Endothelial cell of umbilical vein (primary cell): ENCODE data around the gene POLD3. TPM values are rescaled to one million over a fixed set of nuclear protein-coding genes. Genes with fewer than 3 reads are reported as not detected.

Source experiments
- BruUV-seq: library from RNA; stranded (reverse); fragments of 400-500 nt; replicated peaks from 2 replicates; lab custom pipeline; 2021; lab: Mats Ljungman, UMichigan
- CTCF ChIA-PET: fragments of 300-600, 350-600 bp; sonication (Branson Sonifier 250); formaldehyde crosslinking; loops from one replicate; lab custom pipeline; 2021; ENCODE audit warnings: antibody characterized with exemption, inconsistent platforms; lab: Charles Lee
- POLR2A ChIA-PET: fragments of 300-600, 350-600 bp; sonication (Branson Sonifier 250); formaldehyde crosslinking; loops from one replicate; lab custom pipeline; 2021; ENCODE audit warnings: antibody characterized with exemption, inconsistent platforms; lab: Charles Lee
- DNase-seq: peaks from one replicate; pipeline ENCODE4 v3.0.0-alpha.2; 2011; ENCODE audit warnings: low read depth, low spot score
- FAIRE-seq: peaks from 2 replicates; lab custom pipeline; 2011; peaks lifted over from hg19 to GRCh38; lab: Jason Lieb, UNC
- H2AFZ ChIP-seq: 2 replicates; pipeline ENCODE4 v1.6.0; 2012; ENCODE audit warnings: low read depth, low read length, control low read depth, inconsistent platforms
- H3K27ac ChIP-seq: 2 replicates; pipeline ENCODE4 v1.5.1; 2011; ENCODE audit warnings: low read depth, mild to moderate bottlenecking, control low read depth, low read length, moderate library complexity; ENCODE audit not compliant: insufficient read depth
- H3K27me3 ChIP-seq, 2 experiments: 2 replicates each; pipeline versions ENCODE4 v1.6.0 to v1.6.1; 2011; ENCODE audit warnings: low read length in 2 of 2, mixed read lengths in 1 of 2; ENCODE audit not compliant: control insufficient read depth in 2 of 2, insufficient read depth in 2 of 2
- H3K36me3 ChIP-seq, 2 experiments: 2 replicates in 1 of 2; 3 replicates in 1 of 2; pipeline ENCODE4 v1.5.1; 2011; ENCODE audit warnings: low read length in 2 of 2, mild to moderate bottlenecking in 1 of 2, moderate library complexity in 1 of 2; ENCODE audit not compliant: control insufficient read depth in 2 of 2, insufficient read depth in 2 of 2; ENCODE audit errors: extremely low read depth in 1 of 2
- H3K4me1 ChIP-seq: 3 replicates; pipeline ENCODE4 v1.5.1; 2011; ENCODE audit warnings: mild to moderate bottlenecking, low read length; ENCODE audit not compliant: control insufficient read depth, insufficient read depth; ENCODE audit errors: extremely low read depth
- H3K4me2 ChIP-seq: 2 replicates; pipeline ENCODE4 v1.6.1; 2011; ENCODE audit warnings: low read length, control low read depth, mixed read lengths; ENCODE audit not compliant: insufficient read depth
- H3K4me3 ChIP-seq, 3 experiments: fragments of 200-600 bp in 1 of 3; sonication (generic), shearing (Covaris generic) in 1 of 3; replicated peaks in 1 of 3; 2 replicates each; pipeline ENCODE4 v1.5.1; 2011 to 2016; ENCODE audit warnings: control low read depth in 3 of 3, low read length in 3 of 3, mild to moderate bottlenecking in 2 of 3, inconsistent platforms in 1 of 3, low read depth in 1 of 3, moderate library complexity in 1 of 3; ENCODE audit not compliant: insufficient read depth in 1 of 3
- H3K79me2 ChIP-seq: 2 replicates; pipeline ENCODE4 v1.6.0; 2012; ENCODE audit warnings: low read length, inconsistent platforms; ENCODE audit not compliant: control insufficient read depth, insufficient read depth
- H3K9ac ChIP-seq: replicated peaks from 2 replicates; pipeline ENCODE3; 2011; ENCODE audit warnings: low read length, control low read depth; ENCODE audit not compliant: insufficient read depth; ENCODE audit errors: extremely low read depth
- H3K9me1 ChIP-seq: replicated peaks from 3 replicates; pipeline ENCODE4 v1.6.0; 2011; ENCODE audit warnings: mild to moderate bottlenecking, low read length; ENCODE audit not compliant: control insufficient read depth, insufficient read depth; ENCODE audit errors: extremely low read depth
- H3K9me3 ChIP-seq: replicated peaks from 2 replicates; pipeline ENCODE4 v1.5.1; 2012; ENCODE audit warnings: low read length, inconsistent platforms; ENCODE audit not compliant: control insufficient read depth, insufficient read depth
- H4K20me1 ChIP-seq: replicated peaks from 2 replicates; pipeline ENCODE3; 2011; ENCODE audit warnings: mild to moderate bottlenecking, low read length; ENCODE audit not compliant: control insufficient read depth, insufficient read depth; ENCODE audit errors: extremely low read depth
- EZH2 ChIP-seq: IDR thresholded peaks from 2 replicates; pipeline ENCODE4 v1.6.1; 2012; ENCODE audit warnings: borderline replicate concordance, low read depth, mild to moderate bottlenecking, moderate library complexity, low read length, inconsistent platforms; ENCODE audit not compliant: severe bottlenecking
- FOS ChIP-seq: IDR thresholded peaks from 2 replicates; pipeline ENCODE4 v1.6.1; 2011; ENCODE audit warnings: mild to moderate bottlenecking, low read length, moderate library complexity, borderline replicate concordance; ENCODE audit not compliant: insufficient read depth
- GATA2 ChIP-seq: IDR thresholded peaks from 2 replicates; pipeline ENCODE4 v1.7.0; 2011; ENCODE audit warnings: low read depth, mild to moderate bottlenecking, moderate library complexity, mixed read lengths, low read length; ENCODE audit not compliant: insufficient read length, insufficient read depth
- JUN ChIP-seq: IDR thresholded peaks from 2 replicates; pipeline ENCODE4 v1.6.1; 2011; ENCODE audit warnings: borderline replicate concordance, low read depth; ENCODE audit not compliant: insufficient read length, insufficient read depth
- POLR2A ChIP-seq: IDR thresholded peaks from 2 replicates; pipeline ENCODE4 v1.6.1; 2012; ENCODE audit warnings: low read depth, mild to moderate bottlenecking, control low read depth, low read length
- POLR2AphosphoS5 ChIP-seq: IDR thresholded peaks from 2 replicates; pipeline ENCODE4 v1.6.1; 2012; ENCODE audit warnings: low read depth, mild to moderate bottlenecking, control low read depth, low read length, moderate library complexity; ENCODE audit not compliant: insufficient read depth
- dilution Hi-C: fragments of 300-500 bp; cut with MboI; formaldehyde crosslinking; loops from one replicate; pipeline ENCODE4 v1.15.0; 2019; ENCODE audit warnings: low sequenced_read_pairs; ENCODE audit not compliant: extremely low pct_ligation_motif_present
- intact Hi-C: fragments of 100-400 bp; cut with micrococcal nuclease; formaldehyde crosslinking; loops from one replicate; pipeline ENCODE4 v1.10.0; 2022
- polyA plus RNA-seq, 4 experiments: library from polyadenylated mRNA; depleted of rRNA in 3 of 4; stranded (reverse) in 3 of 4; unstranded in 1 of 4; fragments of >200 nt; gene quantifications; 2 replicates each; pipeline versions ENCODE4 v1.2.1 to v1.2.3, GENCODE V29; 2011 to 2012; ENCODE audit warnings: missing spikeins in 1 of 4
- total RNA-seq: library from RNA; stranded (reverse); gene quantifications from 2 replicates; pipeline ENCODE4 v1.2.3, GENCODE V29; 2021
- TF ChIP-seq, protein P1 (sequence below): IDR thresholded peaks from 2 replicates; pipeline ENCODE4 v1.6.1; 2011; ENCODE audit not compliant: insufficient read depth, insufficient read length
- TF ChIP-seq, protein P2 (sequence below), 2 donors: IDR thresholded peaks; 1 replicate in 1 of 2; 2 replicates in 1 of 2; pipeline ENCODE4 v1.5.1; 2011; ENCODE audit warnings: low read length in 2 of 2, mild to moderate bottlenecking in 2 of 2, moderate library complexity in 2 of 2, control low read depth in 1 of 2, inconsistent platforms in 1 of 2, low read depth in 1 of 2; ENCODE audit not compliant: insufficient read depth in 1 of 2; ENCODE audit errors: extremely low read depth in 1 of 2

The POLD3 gene
- total and polyA plus RNA-seq, 2 donors (not counting 3 experiments of a cell fraction or from before 2014, with no cell fraction given) = 8.9 to 25.2 TPM

DNA sequence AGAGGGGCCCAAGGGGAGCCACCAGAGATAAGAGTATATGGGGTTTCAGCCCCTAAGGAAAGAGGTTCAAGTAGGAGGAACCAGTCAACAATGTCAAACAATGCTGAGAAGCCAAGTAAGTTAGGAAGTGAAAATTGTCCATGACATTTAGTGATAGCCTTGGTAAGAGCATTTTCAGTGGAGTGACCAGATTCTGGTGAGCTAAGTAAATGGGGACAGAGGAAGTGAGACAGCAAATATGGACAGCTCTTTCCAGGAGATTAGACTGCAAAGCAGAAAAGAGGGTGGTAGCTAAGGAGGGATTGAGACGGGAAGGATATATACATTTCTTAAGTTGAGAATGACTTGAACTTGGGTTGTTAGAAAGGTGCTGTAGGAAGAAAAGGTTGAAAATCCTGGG lies 22.9 kb downstream of the POLD3 start:
- dilution Hi-C loops = no loop called here
- BruUV-seq = no TSS peak
- Histone ChIP-seq H3K27me3 (no peaks in the 10 kb centered on the region), H3K4me1 (no peaks in the 10 kb centered on the region), H3K36me3 (peaks cover 7 to 10% of the 10 kb centered on the region in 2 experiments), H3K9me3 (no peaks in the 10 kb centered on the region), H3K4me3 (no peak overlapping the region), H3K9ac (no peak overlapping the region), H3K4me2 (no peak overlapping the region), H3K79me2 (no peaks in the 10 kb centered on the region), H2AFZ (no peak overlapping the region), H4K20me1 (no peaks in the 10 kb centered on the region), H3K27ac (no peak overlapping the region), H3K9me1 (no peaks in the 10 kb centered on the region)
- intact Hi-C loops = no loop called here
- ChIA-PET POLR2A (no interaction called here), CTCF (interaction anchor here (0.7 to 3.3 kb wide), 5 partner anchors 8 to 124 kb away, joined by 3 to 13 read pairs (median 4); no protein-coding TSS in a partner anchor)
- FAIRE-seq (no peak), DNase-seq (no peak)
- TF ChIP-seq POLR2AphosphoS5 (no peak), EZH2 (no peak), GATA2 (no peak), POLR2A (no peak), JUN (no peak), FOS (no peak)
- TF ChIP-seq, protein P1, sequence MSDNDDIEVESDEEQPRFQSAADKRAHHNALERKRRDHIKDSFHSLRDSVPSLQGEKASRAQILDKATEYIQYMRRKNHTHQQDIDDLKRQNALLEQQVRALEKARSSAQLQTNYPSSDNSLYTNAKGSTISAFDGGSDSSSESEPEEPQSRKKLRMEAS = no peak
- TF ChIP-seq, protein P2, sequence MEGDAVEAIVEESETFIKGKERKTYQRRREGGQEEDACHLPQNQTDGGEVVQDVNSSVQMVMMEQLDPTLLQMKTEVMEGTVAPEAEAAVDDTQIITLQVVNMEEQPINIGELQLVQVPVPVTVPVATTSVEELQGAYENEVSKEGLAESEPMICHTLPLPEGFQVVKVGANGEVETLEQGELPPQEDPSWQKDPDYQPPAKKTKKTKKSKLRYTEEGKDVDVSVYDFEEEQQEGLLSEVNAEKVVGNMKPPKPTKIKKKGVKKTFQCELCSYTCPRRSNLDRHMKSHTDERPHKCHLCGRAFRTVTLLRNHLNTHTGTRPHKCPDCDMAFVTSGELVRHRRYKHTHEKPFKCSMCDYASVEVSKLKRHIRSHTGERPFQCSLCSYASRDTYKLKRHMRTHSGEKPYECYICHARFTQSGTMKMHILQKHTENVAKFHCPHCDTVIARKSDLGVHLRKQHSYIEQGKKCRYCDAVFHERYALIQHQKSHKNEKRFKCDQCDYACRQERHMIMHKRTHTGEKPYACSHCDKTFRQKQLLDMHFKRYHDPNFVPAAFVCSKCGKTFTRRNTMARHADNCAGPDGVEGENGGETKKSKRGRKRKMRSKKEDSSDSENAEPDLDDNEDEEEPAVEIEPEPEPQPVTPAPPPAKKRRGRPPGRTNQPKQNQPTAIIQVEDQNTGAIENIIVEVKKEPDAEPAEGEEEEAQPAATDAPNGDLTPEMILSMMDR (IDR thresholded peaks at IDR 0.05; ENCODE audit: extremely low read depth in 1 of 2, insufficient read depth in 1 of 2, low read depth in 1 of 2, low read length in 2 of 2) = no peak
